GM19193 (cell line): ENCODE measurements around the gene ANKRD49.

Experiments
- POLR2A ChIP-seq: IDR thresholded peaks from 4 replicates; pipeline ENCODE4 v1.6.1; 2011; ENCODE audit not compliant: insufficient read depth, insufficient read length; ENCODE audit errors: extremely low read depth

The ANKRD49 gene

GRCh38 chr11:94494126-94494680 is 419 bp downstream of the ANKRD49 start:
- no peak for TF ChIP-seq POLR2A

GRCh38 chr11:94500181-94500580 is 6.4 kb downstream of the ANKRD49 start:
- no peak for TF ChIP-seq POLR2A

- no peak for TF ChIP-seq POLR2A
Observed at GRCh38 chr11:94501522-94501921, 7.7 kb downstream of the ANKRD49 start.

- TF ChIP-seq POLR2A, result no peak
Observed at GRCh38 chr11:94504689-94505293, 11.0 kb downstream of the ANKRD49 start.

- TF ChIP-seq POLR2A, result no peak
Observed at GRCh38 chr11:94507485-94507884, 13.7 kb downstream of the ANKRD49 start.

GRCh38 chr11:94511932-94512781 is 18.4 kb downstream of the ANKRD49 start, which contains the start of gene C11orf97:
Gene C11orf97, plus strand, starts transcription at chr11:94512461. Its CDS starts 68 bp downstream, at chr11:94512529.
- no peak for TF ChIP-seq POLR2A

GRCh38 chr11:94513091-94513490 is 19.3 kb downstream of the ANKRD49 start:
- no peak for TF ChIP-seq POLR2A

- TF ChIP-seq POLR2A, result no peak
Observed at GRCh38 chr11:94515398-94515797, 21.6 kb downstream of the ANKRD49 start.

- no peak for TF ChIP-seq POLR2A
Observed at GRCh38 chr11:94516725-94517124, 22.9 kb downstream of the ANKRD49 start.

- TF ChIP-seq POLR2A, result no peak
Observed at GRCh38 chr11:94518300-94518699, 24.5 kb downstream of the ANKRD49 start.

- TF ChIP-seq POLR2A, result no peak
Observed at GRCh38 chr11:94519478-94520084, 25.8 kb downstream of the ANKRD49 start.

- TF ChIP-seq POLR2A, result no peak
Observed at GRCh38 chr11:94521684-94522083, 27.9 kb downstream of the ANKRD49 start.

GRCh38 chr11:94524341-94524740 is 30.6 kb downstream of the ANKRD49 start:
- no peak for TF ChIP-seq POLR2A

GRCh38 chr11:94525546-94526324 is 32.0 kb downstream of the ANKRD49 start:
- no peak for TF ChIP-seq POLR2A
